NCI-H748 treated with DMSO at 0.1 percent for 48 hours (cell line): Measurements from ENCODE around the gene FDCSP.
"Not testable (repeated sequence)": the region's sequence is repeated elsewhere in the genome, so short reads cannot be mapped to it uniquely, and the experiment has no call there.

Experiments used
- DNase-seq: peaks from one replicate; lab custom pipeline; 2025; lab: John Stamatoyannopoulos, UW

Gene FDCSP

GRCh38 chr4:70225824-70226223 is at the start of gene FDCSP:
TSS of gene FDCSP (plus strand) at chr4:70226124. CDS start at chr4:70231195, 5,071 bp downstream.
- DNase-seq: no peak

- no peak for DNase-seq
These were observed 48.8 kb upstream of the FDCSP start for GRCh38 chr4:70177090-70177489.

GRCh38 chr4:70178075-70178660 is 47.8 kb upstream of the FDCSP start:
- DNase-seq: no peak

GRCh38 chr4:70179811-70180210 is 46.1 kb upstream of the FDCSP start:
- DNase-seq: no peak

GRCh38 chr4:70181864-70182263 is 44.1 kb upstream of the FDCSP start:
- DNase-seq: no peak

GRCh38 chr4:70182517-70183167 is 43.3 kb upstream of the FDCSP start:
- no peak for DNase-seq

GRCh38 chr4:70183168-70183939 is 42.6 kb upstream of the FDCSP start:
- peak; percentile 1 for DNase-seq

GRCh38 chr4:70183940-70184246 is 42.0 kb upstream of the FDCSP start:
- DNase-seq: no peak

- no peak for DNase-seq
These were observed 38.7 kb upstream of the FDCSP start for GRCh38 chr4:70187216-70187615.

- DNase-seq: no peak
These were observed 35.3 kb upstream of the FDCSP start for GRCh38 chr4:70190579-70190978.

GRCh38 chr4:70191647-70192046 is 34.3 kb upstream of the FDCSP start:
- DNase-seq: no peak

GRCh38 chr4:70192895-70193294 is 33.0 kb upstream of the FDCSP start:
- DNase-seq: no peak

GRCh38 chr4:70195425-70195824 is 30.5 kb upstream of the FDCSP start, which contains the start of gene ODAM:
TSS of gene ODAM (plus strand) at chr4:70195725. CDS start at chr4:70196544, 819 bp downstream.
- DNase-seq: no peak

- DNase-seq: no peak
These were observed 29.1 kb upstream of the FDCSP start for GRCh38 chr4:70196857-70197256.

GRCh38 chr4:70197842-70198241 is 28.1 kb upstream of the FDCSP start:
- DNase-seq: no peak

GRCh38 chr4:70203601-70204000 is 22.3 kb upstream of the FDCSP start:
- DNase-seq: no peak

GRCh38 chr4:70212752-70213151 is 13.2 kb upstream of the FDCSP start:
- not testable (repeated sequence) for DNase-seq

GRCh38 chr4:70216109-70216508 is 9.8 kb upstream of the FDCSP start:
- DNase-seq: not testable (repeated sequence)

- not testable (repeated sequence) for DNase-seq
These were observed 9.4 kb upstream of the FDCSP start for GRCh38 chr4:70216550-70216949.

- not testable (repeated sequence) for DNase-seq
These were observed 4.5 kb upstream of the FDCSP start for GRCh38 chr4:70221389-70221788.

GRCh38 chr4:70221818-70222217 is 4.1 kb upstream of the FDCSP start:
- DNase-seq: not testable (repeated sequence)

GRCh38 chr4:70236125-70236524 is 10.2 kb downstream of the FDCSP start:
- DNase-seq: no peak
